HG03039 (cell line): ENCODE data around the gene FGGY.

Experiments
- ATAC-seq: cut with Tn5 transposase; IDR thresholded peaks from one replicate; pipeline ENCODE4 v1.9.1; 2021; ENCODE audit warnings: mild to moderate bottlenecking, moderate library complexity; ENCODE audit not compliant: unreplicated experiment

FGGY gene

DNA sequence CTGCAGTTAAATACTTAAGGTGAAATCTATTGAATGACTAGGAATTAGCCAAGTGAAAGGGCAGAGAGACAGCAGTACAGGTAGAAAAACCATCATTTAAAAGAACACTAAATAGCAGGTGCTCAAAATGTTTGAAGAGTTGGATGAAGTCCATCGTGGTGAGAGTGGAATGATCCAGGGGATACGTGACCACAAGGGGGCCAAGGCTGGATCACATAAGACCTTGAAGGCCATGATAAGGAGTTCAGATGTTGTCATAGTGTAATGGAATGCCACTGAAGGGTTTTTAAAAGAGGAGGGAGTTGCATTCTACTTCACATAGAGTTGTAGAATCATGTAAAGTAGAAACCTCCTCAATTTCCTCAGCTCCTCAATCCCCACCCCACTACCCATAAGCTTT is 483.1 kb downstream of the FGGY start:
- no peak for ATAC-seq

DNA sequence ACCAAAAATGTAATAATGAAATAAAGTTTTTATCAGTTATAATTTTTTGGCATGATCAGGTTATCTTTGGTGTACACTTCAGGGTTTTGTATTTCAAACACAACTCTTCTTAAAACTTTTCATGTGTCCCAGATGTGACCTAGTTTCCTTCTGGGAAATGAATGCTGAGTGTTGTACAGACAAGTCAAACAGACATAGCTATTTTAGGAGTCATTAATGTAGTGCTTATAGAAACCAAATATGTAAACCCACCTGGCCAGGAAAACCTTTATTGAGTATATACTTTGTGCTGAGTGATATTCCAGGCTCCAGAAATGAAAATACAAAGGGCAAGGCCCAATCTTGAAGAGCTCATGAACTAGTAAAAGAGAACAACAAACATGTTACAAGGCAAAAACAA is 491.9 kb downstream of the FGGY start:
- ATAC-seq, result no peak

DNA sequence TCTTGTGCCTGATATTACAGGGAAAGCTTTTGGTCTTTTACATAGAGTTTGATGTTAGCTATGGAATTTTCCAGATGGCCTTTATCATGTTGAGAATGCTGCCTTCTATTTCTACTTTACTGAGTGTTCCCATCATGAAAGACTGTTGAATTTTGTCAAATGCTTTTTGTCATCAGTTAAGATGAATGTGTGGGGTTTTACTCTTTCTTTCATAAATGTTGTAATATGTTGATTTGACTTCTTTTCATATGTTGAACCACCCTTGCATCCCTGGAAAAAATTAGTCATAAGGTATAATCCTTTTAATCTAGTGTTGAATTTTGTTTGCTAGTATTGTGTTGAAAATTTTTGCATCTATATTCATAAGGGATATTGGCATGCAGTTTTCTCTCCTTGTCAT is 501.7 kb downstream of the FGGY start:
- ATAC-seq, result no peak

DNA sequence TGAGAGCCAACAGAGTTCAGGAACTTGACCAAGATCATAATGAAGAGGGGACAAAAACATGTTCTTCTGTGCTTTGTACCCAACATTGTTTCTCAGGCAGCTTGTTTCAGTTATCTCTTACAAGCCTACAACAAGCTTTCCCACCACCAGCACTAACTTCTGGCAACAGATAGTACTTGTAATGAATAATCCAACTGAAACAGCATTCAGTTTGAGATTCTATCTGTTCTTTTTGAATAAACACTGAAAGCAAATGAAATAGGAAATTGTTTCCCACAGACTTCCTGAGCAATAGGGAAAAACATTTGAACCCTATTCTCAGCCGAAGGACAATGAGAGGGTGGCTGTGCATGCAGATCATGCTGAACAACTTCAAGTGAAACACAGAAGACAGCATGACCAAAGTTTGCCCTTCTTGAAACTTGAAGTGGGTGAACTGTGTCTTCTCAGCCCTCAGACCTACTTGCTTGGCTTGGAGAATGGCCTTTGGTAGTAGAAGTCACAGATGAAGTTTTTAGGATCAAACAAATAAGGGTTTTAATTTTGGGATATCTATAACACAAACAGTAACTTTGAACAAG is 506.7 kb downstream of the FGGY start:
- ATAC-seq, result no peak

DNA sequence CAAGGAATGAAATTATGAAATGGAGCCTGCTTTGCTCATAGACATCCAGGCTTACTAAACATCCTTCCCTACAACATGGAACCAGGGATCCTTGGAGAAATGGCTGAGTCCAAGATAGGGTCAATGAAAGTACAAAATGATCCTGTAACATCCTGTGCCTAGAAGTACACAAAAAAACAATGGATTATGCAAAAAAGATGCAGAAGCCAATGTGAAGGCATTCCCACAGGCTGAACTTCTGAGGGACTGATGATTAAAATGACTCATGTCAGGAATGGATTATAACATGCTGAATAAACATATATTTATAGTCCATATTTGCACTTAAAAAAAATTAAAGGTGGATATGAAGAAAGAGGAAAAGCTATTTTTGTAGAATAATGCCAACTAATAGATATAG is 507.4 kb downstream of the FGGY start:
- ATAC-seq, result no peak

DNA sequence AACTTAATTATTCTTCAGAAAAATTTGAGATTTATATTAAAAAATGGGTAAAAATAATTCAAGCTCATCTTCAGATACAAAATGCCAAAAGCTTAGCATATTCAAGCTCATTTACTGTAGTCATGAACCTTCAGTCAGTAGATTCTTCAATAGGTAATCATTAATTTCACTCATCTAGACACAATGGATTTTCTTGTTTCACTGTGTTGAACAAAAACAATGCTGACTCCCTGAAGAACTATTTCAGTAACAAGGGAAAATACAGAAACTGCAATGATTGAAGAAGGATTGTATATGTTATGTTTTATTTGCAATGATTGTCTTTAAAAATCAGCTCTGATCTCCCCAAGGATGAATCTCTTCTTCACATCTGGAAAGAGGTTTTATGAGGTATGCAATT is 508.7 kb downstream of the FGGY start:
- ATAC-seq, result no peak
